B cell (primary cell): Measurements from ENCODE around the gene CASP12.

Source experiments
- EZH2 ChIP-seq: IDR thresholded peaks from 2 replicates; pipeline ENCODE4 v1.6.1; 2012; ENCODE audit warnings: borderline replicate concordance, low read depth, mild to moderate bottlenecking, moderate library complexity, low read length; ENCODE audit not compliant: insufficient read depth, poor library complexity, severe bottlenecking
- TF ChIP-seq, protein P1 (sequence below): fragments of 200-600 bp; IDR thresholded peaks from one replicate; pipeline ENCODE4 v1.8.0; 2022; ENCODE audit warnings: antibody characterized with exemption, mild to moderate bottlenecking

- TF ChIP-seq, protein P1, sequence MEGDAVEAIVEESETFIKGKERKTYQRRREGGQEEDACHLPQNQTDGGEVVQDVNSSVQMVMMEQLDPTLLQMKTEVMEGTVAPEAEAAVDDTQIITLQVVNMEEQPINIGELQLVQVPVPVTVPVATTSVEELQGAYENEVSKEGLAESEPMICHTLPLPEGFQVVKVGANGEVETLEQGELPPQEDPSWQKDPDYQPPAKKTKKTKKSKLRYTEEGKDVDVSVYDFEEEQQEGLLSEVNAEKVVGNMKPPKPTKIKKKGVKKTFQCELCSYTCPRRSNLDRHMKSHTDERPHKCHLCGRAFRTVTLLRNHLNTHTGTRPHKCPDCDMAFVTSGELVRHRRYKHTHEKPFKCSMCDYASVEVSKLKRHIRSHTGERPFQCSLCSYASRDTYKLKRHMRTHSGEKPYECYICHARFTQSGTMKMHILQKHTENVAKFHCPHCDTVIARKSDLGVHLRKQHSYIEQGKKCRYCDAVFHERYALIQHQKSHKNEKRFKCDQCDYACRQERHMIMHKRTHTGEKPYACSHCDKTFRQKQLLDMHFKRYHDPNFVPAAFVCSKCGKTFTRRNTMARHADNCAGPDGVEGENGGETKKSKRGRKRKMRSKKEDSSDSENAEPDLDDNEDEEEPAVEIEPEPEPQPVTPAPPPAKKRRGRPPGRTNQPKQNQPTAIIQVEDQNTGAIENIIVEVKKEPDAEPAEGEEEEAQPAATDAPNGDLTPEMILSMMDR: no peak
- TF ChIP-seq EZH2: no peak
Measured at GRCh38 chr11:104928811-104929210, 30.6 kb upstream of the CASP12 start.
